GM12878 (cell line): Measurements from ENCODE around the gene KIFAP3. TPM values are rescaled to one million over a fixed set of nuclear protein-coding genes. Genes with fewer than 3 reads are reported as not detected.

Source experiments
- ATAC-seq: fragments of 200-7000 bp; cut with Tn5 transposase; 3 replicates; pipeline ENCODE4 v1.9.1; 2020; ENCODE audit warnings: mild to moderate bottlenecking, moderate library complexity
- BruUV-seq: library from RNA; stranded (reverse); fragments of 400-500 nt; replicated peaks from 2 replicates; lab custom pipeline; 2021; lab: Mats Ljungman, UMichigan
- CTCF ChIA-PET: fragments of 300-600 bp; sonication (Branson Sonifier 250); formaldehyde crosslinking; extraction: SDS; loops from one replicate; lab custom pipeline; 2021; ENCODE audit warnings: inconsistent platforms; lab: Yijun Ruan, JAX
- POLR2A ChIA-PET: fragments of 350-600 bp; formaldehyde crosslinking; extraction: SDS; loops from one replicate; lab custom pipeline; 2021; ENCODE audit warnings: inconsistent platforms; lab: Charles Lee
- RAD21 ChIA-PET: fragments of 300-600 bp; sonication (Branson Sonifier 250); formaldehyde crosslinking; loops from one replicate; lab custom pipeline; 2023; ENCODE audit warnings: antibody characterized with exemption; ENCODE audit not compliant: unreplicated experiment; lab: Charles Lee
- SMC1A ChIA-PET: fragments of 300-600 bp; sonication (Branson Sonifier 250); formaldehyde crosslinking; loops from one replicate; lab custom pipeline; 2023; ENCODE audit not compliant: unreplicated experiment, uncharacterized antibody; lab: Charles Lee
- DNase-seq: peaks from one replicate; pipeline ENCODE4 v3.0.0-alpha.2; 2011; ENCODE audit warnings: low read depth, low spot score
- FAIRE-seq: peaks from 3 replicates; lab custom pipeline; 2011; peaks lifted over from hg19 to GRCh38; lab: Jason Lieb, UNC
- H2AFZ ChIP-seq: 2 replicates; pipeline ENCODE4 v1.6.0; 2011; ENCODE audit warnings: low read depth, low read length, control low read depth; ENCODE audit not compliant: control insufficient read depth
- H3K27ac ChIP-seq: 2 replicates; pipeline ENCODE4 v1.5.1; 2011; ENCODE audit warnings: control low read depth; ENCODE audit not compliant: control insufficient read depth, insufficient read depth
- H3K27me3 ChIP-seq, 2 experiments: replicated peaks in 1 of 2; 2 replicates each; pipeline versions ENCODE4 v1.6.0 to v1.6.1; 2011; ENCODE audit warnings: low read length in 1 of 2; ENCODE audit not compliant: control insufficient read depth in 2 of 2, insufficient read depth in 2 of 2
- H3K36me3 ChIP-seq, 2 experiments: 2 replicates each; pipeline ENCODE4 v1.5.1; 2011; ENCODE audit warnings: low read length in 1 of 2; ENCODE audit not compliant: control insufficient read depth in 2 of 2, insufficient read depth in 2 of 2
- H3K4me1 ChIP-seq: 2 replicates; pipeline ENCODE4 v1.6.1; 2011; ENCODE audit warnings: mild to moderate bottlenecking, low read length, moderate library complexity, mixed read lengths; ENCODE audit not compliant: control insufficient read depth, insufficient read depth
- H3K4me2 ChIP-seq: 2 replicates; pipeline ENCODE4 v1.6.0; 2011; ENCODE audit warnings: control low read depth; ENCODE audit not compliant: control insufficient read depth, insufficient read depth
- H3K4me3 ChIP-seq: fragments of 200-600 bp; sonication (generic); 2 replicates; pipeline ENCODE4 v1.5.1; 2016
- H3K79me2 ChIP-seq: 2 replicates; pipeline ENCODE4 v1.6.0; 2011; ENCODE audit warnings: low read length; ENCODE audit not compliant: control insufficient read depth, insufficient read depth
- H3K9ac ChIP-seq: 2 replicates; pipeline ENCODE4 v1.8.0; 2011; ENCODE audit warnings: low read length, control low read depth, mixed read lengths; ENCODE audit not compliant: control insufficient read depth, insufficient read depth
- H3K9me3 ChIP-seq: replicated peaks from 3 replicates; pipeline ENCODE4 v1.5.1; 2011; ENCODE audit warnings: mild to moderate bottlenecking, low read length; ENCODE audit not compliant: control insufficient read depth, insufficient read depth
- H4K20me1 ChIP-seq: 2 replicates; pipeline ENCODE4 v1.6.0; 2011; ENCODE audit not compliant: control insufficient read depth, insufficient read depth
- DPF2 ChIP-seq: fragments of 450-650 bp; IDR thresholded peaks from 2 replicates; pipeline ENCODE4 v1.6.1; 2017; ENCODE audit warnings: mild to moderate bottlenecking
- ETV6 ChIP-seq, 2 experiments: fragments of 450-650 bp in 1 of 2; IDR thresholded peaks in 1 of 2; conservative IDR thresholded peaks in 1 of 2; 2 replicates each; pipeline ENCODE4 v1.6.1; 2014; ENCODE audit warnings: antibody characterized with exemption in 1 of 2, borderline replicate concordance in 1 of 2, low read depth in 1 of 2, mild to moderate bottlenecking in 1 of 2, moderate library complexity in 1 of 2
- JUNB ChIP-seq: IDR thresholded peaks from 2 replicates; pipeline ENCODE4 v1.6.1; 2016; ENCODE audit warnings: antibody characterized with exemption, mild to moderate bottlenecking
- RUNX3 ChIP-seq: IDR thresholded peaks from 2 replicates; pipeline ENCODE4 v1.6.1; 2012; ENCODE audit warnings: low read length, inconsistent platforms
- TCF7 ChIP-seq: IDR thresholded peaks from 2 replicates; pipeline ENCODE4 v1.6.1; 2014; ENCODE audit warnings: antibody characterized with exemption, borderline replicate concordance
- WRNIP1 ChIP-seq: IDR thresholded peaks from 2 replicates; pipeline ENCODE4 v1.6.1; 2011; ENCODE audit warnings: low read depth, low read length, improper control_type of control experiment, borderline replicate concordance
- WGBS: methylation state at CpG from one replicate; pipeline ENCODE4 v1.1.6; 2016; ENCODE audit warnings: low lambda C conversion rate; ENCODE audit not compliant: insufficient replicate concordance, insufficient coverage; ENCODE audit errors: missing lambda C conversion rate; 5-methylcytosine and 5-hydroxymethylcytosine counted together
- in situ Hi-C: fragments of 300-500 bp; cut with MboI; formaldehyde crosslinking; loops from 9 replicates; pipeline ENCODE4 v1.14.3; 2018; ENCODE audit warnings: mixed read lengths
- intact Hi-C: fragments of 100-400 bp; cut with micrococcal nuclease; formaldehyde crosslinking; loops from one replicate; pipeline ENCODE4 v1.14.2; 2022; ENCODE audit not compliant: unreplicated experiment
- polyA plus RNA-seq, 11 experiments: library from polyadenylated mRNA; depleted of rRNA in 4 of 11; unstranded in 6 of 11; stranded (reverse) in 5 of 11; fragments of >200 nt; fragmentation: Nextera tagmentation in 4 of 11; fragmentation: Illumina TruSeq in 1 of 11; extraction: Ambion mirVana in 4 of 11; extraction: Trizol in 1 of 11; gene quantifications; 1 replicate in 1 of 11; 2 replicates in 10 of 11; pipeline versions ENCODE4 v1.2.1 to v1.2.3, GENCODE V29; 2011 to 2016; ENCODE audit warnings: inconsistent platforms in 2 of 11, missing spikeins in 2 of 11, low read depth in 1 of 11
- total RNA-seq, 4 experiments: library from RNA; depleted of rRNA in 3 of 4; stranded (reverse); fragments of >200 nt in 3 of 4; fragmentation: Illumina TruSeq in 1 of 4; extraction: Trizol in 1 of 4; gene quantifications; 2 replicates each; pipeline versions ENCODE4 v1.2.1 to v1.2.3, GENCODE V29; 2013 to 2021
- TF ChIP-seq, protein P1 (sequence below): fragments of 450-650 bp; IDR thresholded peaks from 2 replicates; pipeline ENCODE4 v1.6.1; 2016; ENCODE audit warnings: mild to moderate bottlenecking

KIFAP3 gene
- total and polyA plus RNA-seq, 10 of the 15 experiments (the other 5 are each of a cell fraction or from before 2014, with no cell fraction given) = 13.7 to 100 (median 18.9) TPM

- TF ChIP-seq, protein P1, sequence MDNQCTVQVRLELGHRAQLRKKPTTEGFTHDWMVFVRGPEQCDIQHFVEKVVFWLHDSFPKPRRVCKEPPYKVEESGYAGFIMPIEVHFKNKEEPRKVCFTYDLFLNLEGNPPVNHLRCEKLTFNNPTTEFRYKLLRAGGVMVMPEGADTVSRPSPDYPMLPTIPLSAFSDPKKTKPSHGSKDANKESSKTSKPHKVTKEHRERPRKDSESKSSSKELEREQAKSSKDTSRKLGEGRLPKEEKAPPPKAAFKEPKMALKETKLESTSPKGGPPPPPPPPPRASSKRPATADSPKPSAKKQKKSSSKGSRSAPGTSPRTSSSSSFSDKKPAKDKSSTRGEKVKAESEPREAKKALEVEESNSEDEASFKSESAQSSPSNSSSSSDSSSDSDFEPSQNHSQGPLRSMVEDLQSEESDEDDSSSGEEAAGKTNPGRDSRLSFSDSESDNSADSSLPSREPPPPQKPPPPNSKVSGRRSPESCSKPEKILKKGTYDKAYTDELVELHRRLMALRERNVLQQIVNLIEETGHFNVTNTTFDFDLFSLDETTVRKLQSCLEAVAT = 0 out of 2 replicates have a peak, but pooled peaks have one; percentile 50
- TF ChIP-seq JUNB = peak; percentile 25; the same call in 1 of the 2 replicates
Observed at GRCh38 chr1:169890761-169891538, 183.5 kb downstream of the KIFAP3 start (continued).

DNA sequence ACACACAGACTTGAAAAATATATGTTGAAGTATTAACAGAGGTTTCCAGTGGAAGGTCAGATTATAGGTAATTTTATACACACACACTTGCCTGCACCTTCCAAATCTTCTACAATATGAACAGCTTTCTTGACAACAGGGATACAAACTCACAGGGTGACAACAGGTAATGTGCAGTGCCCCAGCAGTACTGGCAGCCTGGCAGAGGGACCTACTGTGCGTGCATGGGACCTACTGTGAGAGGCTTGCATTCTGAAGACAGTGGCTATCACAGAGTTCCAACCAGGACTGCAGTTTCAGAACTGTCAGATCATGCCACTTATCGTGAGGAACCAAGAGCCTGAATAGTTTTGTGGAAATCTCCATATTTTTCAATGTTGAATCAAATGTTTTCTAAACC, 184.6 kb downstream of the KIFAP3 start:
- BruUV-seq = no TSS peak
- intact Hi-C loops = loop anchor here (5.0 to 10.0 kb wide), 4 partner anchors 37 to 642 kb away; partner anchors contain the start of genes GORAB and KIFAP3
- H3K4me1 ChIP-seq = peaks cover 11% of the 10 kb centered on the region
- in situ Hi-C loops = no loop called here
- FAIRE-seq (no peak), DNase-seq (no peak), ATAC-seq (no peak)
- ChIA-PET RAD21 (interaction anchor here (0.6 to 5.9 kb wide), 5 partner anchors 11 to 108 kb away, joined by 3 to 104 read pairs (median 5); no protein-coding TSS in a partner anchor), CTCF (interaction anchor here (2.0 kb wide), 1 partner anchor 37 kb away, joined by 5 read pairs; no protein-coding TSS in a partner anchor), POLR2A (interaction anchor here (6.7 kb wide), 1 partner anchor 15 kb away, joined by 131 read pairs; no protein-coding TSS in a partner anchor), SMC1A (interaction anchor here (0.5 to 5.9 kb wide), 7 partner anchors 11 to 1088 kb away, joined by 3 to 65 read pairs (median 4); no protein-coding TSS in a partner anchor)
- H3K4me2 ChIP-seq = 0 out of 2 replicates have a peak overlapping the region, but pooled peaks have one; percentile 17
- no peak overlapping the region for H3K9ac ChIP-seq
- 100% methylated on average over 2 of the region's 2 CpGs for WGBS
- no peaks in the 10 kb centered on the region for H4K20me1 ChIP-seq
- H3K79me2 ChIP-seq = peaks cover 54% of the 10 kb centered on the region
- H2AFZ ChIP-seq = no peak overlapping the region
- H3K9me3 ChIP-seq = no peaks in the 10 kb centered on the region
- no peak overlapping the region for H3K4me3 ChIP-seq
- no peak overlapping the region for H3K27ac ChIP-seq
- H3K27me3 ChIP-seq = no peaks in the 10 kb centered on the region
- no peak for TF ChIP-seq RUNX3
- 0 out of 2 replicates have a peak, but pooled peaks have one; percentile 88 for TF ChIP-seq WRNIP1
- no peak for TF ChIP-seq ETV6 (conservative IDR thresholded peaks at IDR 0.05 in 1 of 2, IDR thresholded peaks at IDR 0.05 in 1 of 2; ENCODE audit: borderline replicate concordance in 1 of 2, low read depth in 1 of 2)
- no peak for TF ChIP-seq TCF7
- TF ChIP-seq DPF2 = peak; percentile 95
- peaks cover 1 to 3% of the 10 kb centered on the region in 2 experiments; a peak in 2 of 4 replicates for H3K36me3 ChIP-seq
